Stimulated activated naive B cell treated with anti-CD40 and anti-IgM and Interleukin-4, amounts not matched to agents 10 μg/mL and 1 μg/mL and 100 μg/mL, for 72 hours (primary cell): ENCODE data around the gene SNX2.
A peak's percentile ranks its signal among the peaks of the same experiment; 100 is the strongest.
"Not testable (repeated sequence)": the region's sequence is repeated elsewhere in the genome, so short reads cannot be mapped to it uniquely, and the experiment has no call there.

Experiments
- ATAC-seq, 2 donors: fragments of 150-1000 bp; cut with Tn5 transposase; replicated peaks; 2 replicates each; pipeline ENCODE4 v1.10.0; 2021; ENCODE audit warnings: moderate library complexity in 1 of 2
- DNase-seq: peaks from one replicate; pipeline ENCODE4 v3.0.0; 2021
- H3K27ac Mint-ChIP-seq: one replicate; pipeline ENCODE4 v1.8.0; 2022; ENCODE audit warnings: mild to moderate bottlenecking, mixed read lengths
- H3K27me3 Mint-ChIP-seq, 2 donors: one replicate each; pipeline ENCODE4 v1.8.0; 2022; ENCODE audit warnings: mixed read lengths in 2 of 2
- H3K36me3 Mint-ChIP-seq, 2 donors: one replicate each; pipeline ENCODE4 v1.8.0; 2022; ENCODE audit warnings: mixed read lengths in 2 of 2, mild to moderate bottlenecking in 1 of 2
- H3K4me1 Mint-ChIP-seq, 2 donors: one replicate each; pipeline ENCODE4 v1.8.0; 2022; ENCODE audit warnings: mixed read lengths in 2 of 2, mild to moderate bottlenecking in 1 of 2
- H3K4me3 Mint-ChIP-seq, 2 donors: one replicate each; pipeline ENCODE4 v1.8.0; 2022; ENCODE audit warnings: mild to moderate bottlenecking in 2 of 2, mixed read lengths in 2 of 2, moderate library complexity in 1 of 2
- H3K9me3 Mint-ChIP-seq, 2 donors: one replicate each; pipeline ENCODE4 v1.8.0; 2022; ENCODE audit warnings: mixed read lengths in 2 of 2, mild to moderate bottlenecking in 1 of 2

Gene SNX2

DNA sequence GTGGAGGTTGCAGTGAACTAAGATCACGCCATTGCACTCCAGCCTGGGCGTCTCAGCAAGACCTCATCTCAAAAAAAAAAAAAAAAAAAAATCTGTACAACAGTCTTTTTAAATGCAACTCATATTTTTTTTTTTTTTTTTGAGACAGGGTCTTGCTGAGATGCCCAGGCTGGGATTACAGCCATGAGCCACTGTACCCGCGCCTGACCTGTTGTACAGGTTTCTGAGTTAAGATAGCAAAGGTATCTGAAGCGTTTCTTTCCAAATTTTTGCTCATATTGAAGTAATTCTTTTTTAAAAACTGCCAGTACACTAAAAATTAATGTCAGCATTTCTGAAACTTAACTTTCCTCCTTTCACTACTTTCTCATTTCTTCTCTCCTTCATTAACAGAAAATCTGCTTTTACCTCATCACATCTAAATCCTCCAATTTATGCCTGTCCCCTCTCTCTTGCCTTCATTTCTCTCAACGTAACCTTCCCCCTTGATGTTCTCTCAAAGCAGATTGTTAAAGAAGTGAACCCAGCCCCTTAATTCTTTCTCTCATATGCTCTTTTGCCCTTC is 67.2 kb downstream of the SNX2 start:
- H3K27ac Mint-ChIP-seq: no peak overlapping the region
- peaks cover 10 to 11% of the 10 kb centered on the region in 2 donors for H3K36me3 Mint-ChIP-seq

GRCh38 chr5:122844136-122844909 is 69.4 kb downstream of the SNX2 start:
- Mint-ChIP-seq H3K4me1 (peaks cover 13 to 33% of the 10 kb centered on the region in 2 donors), H3K27ac (peak overlapping the region; percentile 89), H3K36me3 (peaks cover 7 to 10% of the 10 kb centered on the region in 2 donors), H3K4me3 (peak overlapping the region; percentile 85 to 88), H3K27me3 (no peaks in the 10 kb centered on the region), H3K9me3 (peaks cover 1 to 5% of the 10 kb centered on the region in 2 donors)
- ATAC-seq (no peak), DNase-seq (no peak)

More for the DNA sequence above, 67.2 kb downstream of the SNX2 start:
- Mint-ChIP-seq H3K27me3 (no peaks in the 10 kb centered on the region), H3K4me1 (peaks cover 13 to 29% of the 10 kb centered on the region in 2 donors), H3K4me3 (no peak overlapping the region), H3K9me3 (peaks cover 1 to 5% of the 10 kb centered on the region in 2 donors)
- ATAC-seq (no peak), DNase-seq (no peak)

DNA sequence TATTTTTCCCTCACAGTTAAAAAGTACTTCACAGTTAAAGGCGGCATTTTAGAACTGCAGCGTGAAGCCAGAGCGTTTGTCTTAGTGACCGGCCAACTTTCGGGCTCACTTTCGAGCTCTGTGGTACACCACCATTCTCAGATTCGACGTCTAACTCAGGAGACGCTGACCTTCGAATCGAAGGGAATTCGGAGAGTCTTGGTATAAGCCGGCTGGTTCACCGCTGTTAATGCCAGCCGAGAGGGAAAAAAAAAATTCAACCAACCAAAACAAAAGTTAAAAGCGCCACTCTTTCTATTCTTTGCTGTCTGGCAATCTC is 70.0 kb downstream of the SNX2 start:
- Mint-ChIP-seq H3K27ac (peak overlapping the region; percentile 89), H3K4me3 (peak overlapping the region; percentile 85 to 88), H3K9me3 (peaks cover 1 to 5% of the 10 kb centered on the region in 2 donors), H3K4me1 (peaks cover 16 to 38% of the 10 kb centered on the region in 2 donors), H3K36me3 (peaks cover 7 to 10% of the 10 kb centered on the region in 2 donors), H3K27me3 (no peaks in the 10 kb centered on the region)
- DNase-seq: peak; percentile 5
- peak; percentile 35 to 41 for ATAC-seq

GRCh38 chr5:122845229-122846050 is 70.6 kb downstream of the SNX2 start, which contains the start of gene SNX24:
Gene SNX24 (plus strand): TSS chr5:122845613. CDS start chr5:122845634, 21 bp downstream.
- Mint-ChIP-seq H3K27me3 (no peaks in the 10 kb centered on the region), H3K4me1 (peaks cover 14 to 34% of the 10 kb centered on the region in 2 donors), H3K9me3 (peaks cover 1 to 2% of the 10 kb centered on the region in 2 donors), H3K36me3 (peaks cover 5 to 7% of the 10 kb centered on the region in 2 donors), H3K4me3 (peak within 1 kb of the TSS; percentile 85 to 88), H3K27ac (peak within 1 kb of the TSS; percentile 89)
- ATAC-seq (peak; percentile 86 to 87), DNase-seq (peak; percentile 68)

DNA sequence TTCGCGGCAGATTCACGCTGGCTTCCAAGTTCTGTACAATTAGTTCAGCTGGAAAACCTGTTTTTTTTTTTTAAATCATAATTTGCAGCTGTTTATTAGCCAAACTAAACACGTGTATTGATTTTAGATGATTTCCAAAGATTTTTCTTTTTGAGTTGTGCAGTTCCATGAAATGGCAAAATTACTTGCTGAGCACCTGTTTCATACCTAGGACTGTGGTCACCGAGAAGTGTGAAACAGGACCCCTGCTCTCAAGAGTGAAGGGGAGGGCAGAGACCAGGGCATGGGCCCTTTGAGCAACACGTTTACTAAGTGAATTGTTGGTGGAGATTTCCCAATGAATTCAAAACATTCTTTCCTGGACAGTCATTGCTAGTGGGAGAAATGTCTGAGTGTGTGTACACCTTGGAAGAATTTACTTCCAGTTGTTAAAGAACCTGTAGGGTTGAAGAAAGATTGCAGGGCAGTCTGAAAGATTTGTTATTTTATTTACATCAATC is 71.2 kb downstream of the SNX2 start:
- Mint-ChIP-seq H3K27me3 (no peaks in the 10 kb centered on the region), H3K27ac (peak overlapping the region; percentile 79)

DNA sequence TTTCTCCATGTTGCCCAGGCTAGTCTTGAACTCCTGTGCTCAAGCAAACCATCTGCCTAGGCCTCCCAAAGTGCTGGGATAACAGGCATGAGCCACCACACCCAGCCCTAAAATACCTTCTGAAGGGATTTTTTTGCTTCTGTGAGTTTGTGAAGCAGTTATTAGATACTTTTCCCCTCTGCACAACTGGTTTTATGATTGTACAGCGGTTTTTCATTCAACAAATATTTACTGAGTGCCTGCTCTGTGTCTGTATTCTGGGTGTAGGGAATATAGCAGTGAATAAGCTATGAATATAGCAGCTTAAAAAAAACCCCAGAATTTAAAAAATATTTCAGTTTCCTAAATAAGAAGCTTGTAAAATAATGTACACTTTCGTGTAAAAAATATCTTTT is 72.8 kb downstream of the SNX2 start:
- peaks cover 11 to 27% of the 10 kb centered on the region in 2 donors for H3K4me1 Mint-ChIP-seq
- no peaks in the 10 kb centered on the region for H3K9me3 Mint-ChIP-seq
- DNase-seq: no peak
- H3K36me3 Mint-ChIP-seq: peaks cover 0 to 2% of the 10 kb centered on the region in 2 donors
- no peak for ATAC-seq
- H3K27me3 Mint-ChIP-seq: no peaks in the 10 kb centered on the region
- no peak overlapping the region for H3K27ac Mint-ChIP-seq
- H3K4me3 Mint-ChIP-seq: no peak overlapping the region

More for the DNA sequence above, 71.2 kb downstream of the SNX2 start:
- H3K4me1 Mint-ChIP-seq: peaks cover 11 to 27% of the 10 kb centered on the region in 2 donors
- H3K9me3 Mint-ChIP-seq: no peaks in the 10 kb centered on the region
- peak overlapping the region; percentile 83 for H3K4me3 Mint-ChIP-seq
- H3K36me3 Mint-ChIP-seq: peaks cover 3 to 4% of the 10 kb centered on the region in 2 donors
- ATAC-seq (no peak), DNase-seq (no peak)

DNA sequence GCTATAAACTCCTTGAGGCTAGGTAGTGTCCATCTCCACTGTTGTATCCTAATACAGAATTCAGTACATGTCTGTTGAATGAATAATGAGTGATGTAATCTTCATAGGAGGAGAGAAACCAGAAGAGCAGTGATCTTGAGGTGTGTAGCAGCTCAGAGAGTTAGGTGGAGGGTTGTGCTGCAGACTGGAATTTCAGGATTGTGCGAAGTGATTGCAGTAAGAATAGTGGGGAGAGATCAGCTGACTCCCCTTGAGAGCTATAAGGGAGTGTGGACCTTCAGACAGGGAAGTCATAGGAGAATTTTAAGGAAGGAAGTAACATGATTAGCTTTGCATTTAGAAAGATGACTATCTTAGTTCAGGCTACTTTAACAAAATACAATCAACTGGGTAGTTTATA is 74.9 kb downstream of the SNX2 start:
- no peaks in the 10 kb centered on the region for H3K27me3 Mint-ChIP-seq
- no peak for ATAC-seq
- H3K9me3 Mint-ChIP-seq: no peaks in the 10 kb centered on the region
- no peak overlapping the region for H3K27ac Mint-ChIP-seq
- no peak overlapping the region for H3K4me3 Mint-ChIP-seq
- peaks cover 7 to 19% of the 10 kb centered on the region in 2 donors for H3K4me1 Mint-ChIP-seq
- peaks cover 0 to 3% of the 10 kb centered on the region in 2 donors for H3K36me3 Mint-ChIP-seq
- no peak for DNase-seq

DNA sequence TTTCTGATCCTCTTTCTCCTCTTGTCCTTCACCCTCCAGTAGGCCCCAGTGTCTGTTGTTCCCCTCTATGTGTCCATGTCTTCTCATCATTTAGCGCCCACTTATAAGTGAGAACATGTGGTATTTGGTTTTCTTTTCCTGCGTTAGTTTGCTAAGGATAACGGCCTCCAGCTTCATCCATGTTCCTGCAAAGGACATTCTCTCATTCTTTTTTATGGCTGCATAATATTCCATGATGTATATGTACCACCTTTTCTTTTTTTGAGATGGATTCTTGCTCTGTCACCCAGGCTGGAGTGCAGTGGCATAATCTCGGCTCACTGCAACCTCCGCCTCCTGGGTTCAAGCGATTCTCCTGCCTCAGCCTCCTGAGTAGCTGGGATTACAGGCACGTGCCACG is 82.7 kb downstream of the SNX2 start:
- peaks cover 2 to 12% of the 10 kb centered on the region in 2 donors for H3K36me3 Mint-ChIP-seq
- not testable (repeated sequence) for H3K27ac Mint-ChIP-seq, H3K4me3 Mint-ChIP-seq, H3K9me3 Mint-ChIP-seq, DNase-seq, H3K4me1 Mint-ChIP-seq, H3K27me3 Mint-ChIP-seq, ATAC-seq

- DNase-seq (no peak), ATAC-seq (no peak)
- H3K4me3 Mint-ChIP-seq: no peak overlapping the region
- no peaks in the 10 kb centered on the region for H3K27me3 Mint-ChIP-seq
- peaks cover 2 to 10% of the 10 kb centered on the region in 2 donors for H3K36me3 Mint-ChIP-seq
- peaks cover 0 to 4% of the 10 kb centered on the region in 2 donors for H3K9me3 Mint-ChIP-seq
- H3K27ac Mint-ChIP-seq: no peak overlapping the region
- H3K4me1 Mint-ChIP-seq: no peaks in the 10 kb centered on the region
These were observed 83.6 kb downstream of the SNX2 start for GRCh38 chr5:122858451-122858850.

DNA sequence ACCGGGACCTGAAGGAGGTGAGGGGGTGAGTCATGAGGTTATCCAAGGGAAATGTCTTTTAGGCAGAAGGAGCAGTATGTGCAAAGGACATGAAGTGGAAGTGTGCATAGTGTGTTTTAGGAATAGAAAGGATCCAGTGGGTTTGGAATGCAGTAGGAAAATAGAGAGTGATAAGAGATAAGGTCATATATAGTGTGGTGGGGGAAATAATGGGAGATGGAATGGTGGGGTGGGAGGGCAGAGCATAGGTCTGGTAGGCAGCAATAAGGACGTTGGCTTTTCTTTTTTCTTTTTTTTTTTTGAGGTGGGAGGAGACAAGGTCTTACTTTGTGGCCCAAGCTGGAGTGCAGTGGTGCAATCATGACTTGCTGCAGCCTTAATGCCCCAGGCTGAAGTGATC is 88.4 kb downstream of the SNX2 start:
- peaks cover 2 to 9% of the 10 kb centered on the region in 2 donors for H3K36me3 Mint-ChIP-seq
- no peak for DNase-seq
- H3K4me3 Mint-ChIP-seq: no peak overlapping the region
- peaks cover 0 to 2% of the 10 kb centered on the region in 2 donors for H3K9me3 Mint-ChIP-seq
- no peak for ATAC-seq
- H3K27ac Mint-ChIP-seq: no peak overlapping the region
- H3K4me1 Mint-ChIP-seq: no peaks in the 10 kb centered on the region
- H3K27me3 Mint-ChIP-seq: no peaks in the 10 kb centered on the region

DNA sequence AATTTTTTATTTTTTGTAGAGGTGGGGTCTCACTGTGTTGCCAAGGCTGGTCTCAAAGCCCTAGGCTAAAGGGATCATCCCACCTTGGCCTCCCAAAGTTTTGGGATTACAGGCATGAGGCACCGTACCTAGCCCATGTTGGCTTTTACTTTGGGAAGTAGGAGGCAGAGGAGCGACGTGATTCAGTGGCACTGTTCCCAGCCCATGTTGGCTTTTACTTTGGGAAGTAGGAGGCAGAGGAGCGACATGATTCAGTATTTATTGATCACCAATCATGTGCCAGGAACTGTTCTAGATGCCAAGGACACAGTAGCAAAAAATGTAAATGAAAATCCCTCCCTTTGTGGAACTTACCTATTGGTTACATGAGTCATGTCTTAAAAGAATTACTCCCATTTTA is 88.8 kb downstream of the SNX2 start:
- peaks cover 0 to 2% of the 10 kb centered on the region in 2 donors for H3K9me3 Mint-ChIP-seq
- no peak for ATAC-seq
- peaks cover 2 to 9% of the 10 kb centered on the region in 2 donors for H3K36me3 Mint-ChIP-seq
- H3K4me3 Mint-ChIP-seq: no peak overlapping the region
- no peaks in the 10 kb centered on the region for H3K27me3 Mint-ChIP-seq
- no peak for DNase-seq
- no peak overlapping the region for H3K27ac Mint-ChIP-seq
- H3K4me1 Mint-ChIP-seq: no peaks in the 10 kb centered on the region

GRCh38 chr5:122864400-122864799 is 89.5 kb downstream of the SNX2 start:
- Mint-ChIP-seq H3K27ac (no peak overlapping the region), H3K27me3 (no peaks in the 10 kb centered on the region), H3K4me3 (no peak overlapping the region), H3K4me1 (no peaks in the 10 kb centered on the region), H3K36me3 (peaks cover 2 to 9% of the 10 kb centered on the region in 2 donors), H3K9me3 (peaks cover 0 to 2% of the 10 kb centered on the region in 2 donors)
- ATAC-seq (no peak), DNase-seq (no peak)

GRCh38 chr5:122864842-122865241 is 90.0 kb downstream of the SNX2 start:
- DNase-seq (no peak), ATAC-seq (no peak)
- Mint-ChIP-seq H3K27me3 (no peaks in the 10 kb centered on the region), H3K4me3 (no peak overlapping the region), H3K4me1 (no peaks in the 10 kb centered on the region), H3K36me3 (peaks cover 2 to 9% of the 10 kb centered on the region in 2 donors), H3K27ac (no peak overlapping the region), H3K9me3 (peaks cover 0 to 2% of the 10 kb centered on the region in 2 donors)

GRCh38 chr5:122870219-122870856 is 95.5 kb downstream of the SNX2 start:
- Mint-ChIP-seq H3K9me3 (no peaks in the 10 kb centered on the region), H3K4me1 (peaks cover 0 to 3% of the 10 kb centered on the region in 2 donors), H3K36me3 (peaks cover 2 to 3% of the 10 kb centered on the region in 2 donors), H3K27ac (no peak overlapping the region), H3K27me3 (no peaks in the 10 kb centered on the region), H3K4me3 (no peak overlapping the region)
- no peak for DNase-seq
- no peak for ATAC-seq
